Stimulated activated naive CD8-positive, alpha-beta T cell treated with anti-CD3 and anti-CD28 coated beads, Interleukin-15, Interleukin-2, amounts not matched to agents 100 ng/mL and 50 ng/mL, for 24 hours (primary cell): ENCODE data around the gene ARHGAP40.

Experiments used
- H3K27ac Mint-ChIP-seq: one replicate; pipeline ENCODE4 v1.8.0; 2021; ENCODE audit warnings: mild to moderate bottlenecking, mixed read lengths
- H3K27me3 Mint-ChIP-seq: one replicate; pipeline ENCODE4 v1.8.0; 2021; ENCODE audit warnings: mixed read lengths
- H3K36me3 Mint-ChIP-seq: one replicate; pipeline ENCODE4 v1.8.0; 2021; ENCODE audit warnings: low read depth, mixed read lengths
- H3K4me1 Mint-ChIP-seq: one replicate; pipeline ENCODE4 v1.8.0; 2021; ENCODE audit warnings: low read depth, mixed read lengths
- H3K4me3 Mint-ChIP-seq: one replicate; pipeline ENCODE4 v1.8.0; 2021; ENCODE audit warnings: mild to moderate bottlenecking, mixed read lengths
- H3K9me3 Mint-ChIP-seq: one replicate; pipeline ENCODE4 v1.8.0; 2021; ENCODE audit warnings: mixed read lengths

The ARHGAP40 gene

GRCh38 chr20:38601216-38602184 is at the start of gene ARHGAP40:
TSS of gene ARHGAP40 (plus strand) at chr20:38601809.
- H3K27me3 Mint-ChIP-seq: peaks cover 57% of the 10 kb centered on the region

GRCh38 chr20:38554986-38555385 is 46.6 kb upstream of the ARHGAP40 start:
- H3K36me3 Mint-ChIP-seq: peaks cover 40% of the 10 kb centered on the region
- no peaks in the 10 kb centered on the region for H3K9me3 Mint-ChIP-seq
- no peak overlapping the region for H3K27ac Mint-ChIP-seq
- H3K4me3 Mint-ChIP-seq: no peak overlapping the region
- no peaks in the 10 kb centered on the region for H3K4me1 Mint-ChIP-seq
- H3K27me3 Mint-ChIP-seq: no peaks in the 10 kb centered on the region

More at GRCh38 chr20:38601216-38602184, at the start of gene ARHGAP40:
- no peak within 1 kb of the TSS for H3K4me3 Mint-ChIP-seq
- no peaks in the 10 kb centered on the region for H3K36me3 Mint-ChIP-seq
- peaks cover 6% of the 10 kb centered on the region for H3K4me1 Mint-ChIP-seq
- no peak within 1 kb of the TSS for H3K27ac Mint-ChIP-seq
- no peaks in the 10 kb centered on the region for H3K9me3 Mint-ChIP-seq

GRCh38 chr20:38555395-38555794 is 46.2 kb upstream of the ARHGAP40 start:
- Mint-ChIP-seq H3K4me1 (no peaks in the 10 kb centered on the region), H3K4me3 (no peak overlapping the region), H3K36me3 (peaks cover 44% of the 10 kb centered on the region), H3K9me3 (no peaks in the 10 kb centered on the region), H3K27ac (no peak overlapping the region), H3K27me3 (no peaks in the 10 kb centered on the region)

GRCh38 chr20:38557174-38557573 is 44.4 kb upstream of the ARHGAP40 start:
- Mint-ChIP-seq H3K9me3 (no peaks in the 10 kb centered on the region), H3K4me1 (no peaks in the 10 kb centered on the region), H3K4me3 (no peak overlapping the region), H3K27me3 (no peaks in the 10 kb centered on the region), H3K27ac (no peak overlapping the region), H3K36me3 (peaks cover 51% of the 10 kb centered on the region)

- Mint-ChIP-seq H3K36me3 (peaks cover 55% of the 10 kb centered on the region), H3K4me1 (no peaks in the 10 kb centered on the region), H3K27me3 (no peaks in the 10 kb centered on the region), H3K4me3 (no peak overlapping the region), H3K9me3 (no peaks in the 10 kb centered on the region), H3K27ac (no peak overlapping the region)
These were observed 42.8 kb upstream of the ARHGAP40 start for GRCh38 chr20:38558596-38559360.

- Mint-ChIP-seq H3K9me3 (no peaks in the 10 kb centered on the region), H3K4me3 (no peak overlapping the region), H3K27ac (no peak overlapping the region), H3K4me1 (no peaks in the 10 kb centered on the region), H3K36me3 (peaks cover 59% of the 10 kb centered on the region), H3K27me3 (no peaks in the 10 kb centered on the region)
These were observed 41.8 kb upstream of the ARHGAP40 start for GRCh38 chr20:38559764-38560163.

- Mint-ChIP-seq H3K9me3 (no peaks in the 10 kb centered on the region), H3K4me3 (no peak overlapping the region), H3K27me3 (no peaks in the 10 kb centered on the region), H3K27ac (no peak overlapping the region), H3K4me1 (no peaks in the 10 kb centered on the region), H3K36me3 (peaks cover 41% of the 10 kb centered on the region)
These were observed 37.7 kb upstream of the ARHGAP40 start for GRCh38 chr20:38563802-38564431.

- Mint-ChIP-seq H3K4me1 (no peaks in the 10 kb centered on the region), H3K27ac (no peak overlapping the region), H3K4me3 (no peak overlapping the region), H3K27me3 (no peaks in the 10 kb centered on the region), H3K36me3 (peaks cover 37% of the 10 kb centered on the region), H3K9me3 (no peaks in the 10 kb centered on the region)
These were observed 36.9 kb upstream of the ARHGAP40 start for GRCh38 chr20:38564680-38565079.

- H3K9me3 Mint-ChIP-seq: no peaks in the 10 kb centered on the region
- peaks cover 32% of the 10 kb centered on the region for H3K36me3 Mint-ChIP-seq
- H3K4me3 Mint-ChIP-seq: no peak overlapping the region
- no peaks in the 10 kb centered on the region for H3K4me1 Mint-ChIP-seq
- H3K27ac Mint-ChIP-seq: no peak overlapping the region
- H3K27me3 Mint-ChIP-seq: no peaks in the 10 kb centered on the region
These were observed 35.5 kb upstream of the ARHGAP40 start for GRCh38 chr20:38566036-38566598.

- Mint-ChIP-seq H3K4me1 (no peaks in the 10 kb centered on the region), H3K27me3 (no peaks in the 10 kb centered on the region), H3K4me3 (no peak overlapping the region), H3K36me3 (peaks cover 34% of the 10 kb centered on the region), H3K27ac (peak overlapping the region; percentile 18), H3K9me3 (no peaks in the 10 kb centered on the region)
These were observed 31.7 kb upstream of the ARHGAP40 start for GRCh38 chr20:38569747-38570525.

- no peaks in the 10 kb centered on the region for H3K9me3 Mint-ChIP-seq
- no peak overlapping the region for H3K27ac Mint-ChIP-seq
- peaks cover 33% of the 10 kb centered on the region for H3K36me3 Mint-ChIP-seq
- no peaks in the 10 kb centered on the region for H3K4me1 Mint-ChIP-seq
- H3K4me3 Mint-ChIP-seq: no peak overlapping the region
- H3K27me3 Mint-ChIP-seq: no peaks in the 10 kb centered on the region
These were observed 28.2 kb upstream of the ARHGAP40 start for GRCh38 chr20:38573413-38573812.

GRCh38 chr20:38579219-38579910 is 22.2 kb upstream of the ARHGAP40 start:
- peaks cover 16% of the 10 kb centered on the region for H3K36me3 Mint-ChIP-seq
- H3K27ac Mint-ChIP-seq: no peak overlapping the region
- H3K9me3 Mint-ChIP-seq: no peaks in the 10 kb centered on the region

GRCh38 chr20:38579921-38580320 is 21.7 kb upstream of the ARHGAP40 start:
- H3K9me3 Mint-ChIP-seq: no peaks in the 10 kb centered on the region
- H3K27ac Mint-ChIP-seq: peak overlapping the region; percentile 58
- H3K36me3 Mint-ChIP-seq: peaks cover 10% of the 10 kb centered on the region
- H3K4me3 Mint-ChIP-seq: no peak overlapping the region
- H3K4me1 Mint-ChIP-seq: no peaks in the 10 kb centered on the region
- H3K27me3 Mint-ChIP-seq: no peaks in the 10 kb centered on the region

More at GRCh38 chr20:38579219-38579910, 22.2 kb upstream of the ARHGAP40 start:
- no peak overlapping the region for H3K4me3 Mint-ChIP-seq
- no peaks in the 10 kb centered on the region for H3K27me3 Mint-ChIP-seq
- no peaks in the 10 kb centered on the region for H3K4me1 Mint-ChIP-seq
